Activated CD4-positive, alpha-beta T cell treated with anti-CD3 and anti-CD28 coated beads, Interleukin-2, Interleukin-4, amounts not matched to agents 100 ng/mL and 50 ng/mL, durations not matched to agents 16 hours and 8 hours (primary cell): ENCODE data around the gene CCDC87.
"Not testable (repeated sequence)": the region's sequence is repeated elsewhere in the genome, so short reads cannot be mapped to it uniquely, and the experiment has no call there.

Experiments
- DNase-seq: peaks from one replicate; pipeline ENCODE4 v3.0.0-alpha.2; 2020; ENCODE audit warnings: low spot score

CCDC87 gene

DNA sequence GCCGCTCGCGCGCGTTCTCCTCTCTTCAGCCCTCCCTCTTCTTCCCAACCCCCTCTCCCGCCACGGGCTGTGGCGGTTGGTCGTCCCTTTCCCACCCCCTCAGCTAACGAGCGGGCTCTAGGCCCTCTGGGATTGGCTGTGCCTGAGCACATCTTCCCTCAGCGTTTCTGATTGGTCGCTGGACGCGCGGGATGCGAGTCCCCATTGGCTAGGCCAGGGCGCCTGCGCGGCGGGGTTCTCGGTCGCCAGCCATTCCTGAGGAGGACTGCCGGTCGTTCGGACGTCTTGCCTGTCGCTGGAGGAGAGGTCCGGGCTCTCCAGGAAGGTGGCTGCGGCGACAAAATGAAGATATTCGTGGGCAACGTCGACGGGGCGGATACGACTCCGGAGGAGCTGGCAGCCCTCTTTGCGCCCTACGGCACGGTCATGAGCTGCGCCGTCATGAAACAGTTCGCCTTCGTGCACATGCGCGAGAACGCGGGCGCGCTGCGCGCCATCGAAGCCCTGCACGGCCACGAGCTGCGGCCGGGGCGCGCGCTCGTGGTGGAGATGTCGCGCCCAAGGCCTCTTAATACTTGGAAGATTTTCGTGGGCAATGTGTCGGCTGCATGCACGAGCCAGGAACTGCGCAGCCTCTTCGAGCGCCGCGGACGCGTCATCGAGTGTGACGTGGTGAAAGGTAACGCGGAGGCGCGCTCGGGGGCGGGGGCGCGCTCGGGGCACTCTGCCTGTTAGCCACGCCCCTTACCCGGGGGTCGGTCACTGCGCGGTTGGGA is 23.7 kb upstream of the CCDC87 start, which contains the start of gene RBM14:
Gene RBM14 (plus strand): TSS at position 252 of the 776 bp plus-strand sequence. CDS start 91 bp downstream, at position 343.
- peak; percentile 100 for DNase-seq

GRCh38 chr11:66614073-66614472 is 21.2 kb upstream of the CCDC87 start:
- no peak for DNase-seq

DNA sequence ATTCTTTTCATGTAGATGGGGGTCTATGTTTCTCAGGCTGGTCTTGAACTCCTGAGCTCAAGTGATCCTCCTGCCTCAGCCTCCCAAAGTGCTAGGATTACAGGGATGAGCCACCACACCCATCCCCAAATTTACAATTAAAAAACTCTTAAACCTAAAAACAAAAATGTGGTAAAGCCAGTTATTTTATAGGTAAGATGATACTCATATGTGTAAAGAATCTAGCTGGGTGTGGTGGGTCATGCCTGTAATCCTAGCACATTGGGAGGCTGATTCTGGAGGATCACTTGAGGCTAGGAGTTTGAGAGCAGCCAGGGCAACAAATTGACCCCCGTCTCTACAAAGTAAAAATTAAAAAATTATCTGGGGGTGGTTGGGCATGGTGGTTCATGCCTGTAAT is 19.6 kb upstream of the CCDC87 start:
- DNase-seq: no peak

- DNase-seq: no peak
These were observed 17.1 kb upstream of the CCDC87 start for GRCh38 chr11:66609721-66610617.

- DNase-seq: no peak
These were observed 14.4 kb upstream of the CCDC87 start for GRCh38 chr11:66607126-66607834.

- not testable (repeated sequence) for DNase-seq
These were observed 13.7 kb upstream of the CCDC87 start for GRCh38 chr11:66606608-66607007.

DNA sequence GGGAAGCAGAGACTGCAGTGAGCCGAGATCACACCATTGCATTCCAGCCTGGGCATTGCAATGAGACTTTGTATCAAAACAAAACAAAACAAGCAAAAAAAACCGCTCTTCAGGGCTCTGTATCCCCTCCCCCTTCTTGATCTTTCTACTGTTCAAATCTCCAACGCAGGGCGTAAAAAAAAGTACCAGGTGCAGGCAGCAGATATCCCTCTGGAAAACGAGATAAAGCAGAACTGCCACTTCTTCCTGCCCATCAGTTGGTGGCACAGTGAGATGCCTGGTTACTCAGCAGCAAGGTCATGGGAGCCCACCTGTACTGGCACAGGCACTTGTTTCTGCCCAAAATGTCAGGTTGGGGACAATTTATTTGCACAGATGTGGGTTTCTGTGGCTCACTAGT is 11.3 kb upstream of the CCDC87 start:
- no peak for DNase-seq

- no peak for DNase-seq
These were observed 10.2 kb upstream of the CCDC87 start for GRCh38 chr11:66603072-66603471.

GRCh38 chr11:66600631-66601233 is 7.9 kb upstream of the CCDC87 start:
- no peak for DNase-seq

- no peak for DNase-seq
These were observed 7.4 kb upstream of the CCDC87 start for GRCh38 chr11:66600219-66600618.

GRCh38 chr11:66598993-66599392 is 6.1 kb upstream of the CCDC87 start:
- DNase-seq: no peak

DNA sequence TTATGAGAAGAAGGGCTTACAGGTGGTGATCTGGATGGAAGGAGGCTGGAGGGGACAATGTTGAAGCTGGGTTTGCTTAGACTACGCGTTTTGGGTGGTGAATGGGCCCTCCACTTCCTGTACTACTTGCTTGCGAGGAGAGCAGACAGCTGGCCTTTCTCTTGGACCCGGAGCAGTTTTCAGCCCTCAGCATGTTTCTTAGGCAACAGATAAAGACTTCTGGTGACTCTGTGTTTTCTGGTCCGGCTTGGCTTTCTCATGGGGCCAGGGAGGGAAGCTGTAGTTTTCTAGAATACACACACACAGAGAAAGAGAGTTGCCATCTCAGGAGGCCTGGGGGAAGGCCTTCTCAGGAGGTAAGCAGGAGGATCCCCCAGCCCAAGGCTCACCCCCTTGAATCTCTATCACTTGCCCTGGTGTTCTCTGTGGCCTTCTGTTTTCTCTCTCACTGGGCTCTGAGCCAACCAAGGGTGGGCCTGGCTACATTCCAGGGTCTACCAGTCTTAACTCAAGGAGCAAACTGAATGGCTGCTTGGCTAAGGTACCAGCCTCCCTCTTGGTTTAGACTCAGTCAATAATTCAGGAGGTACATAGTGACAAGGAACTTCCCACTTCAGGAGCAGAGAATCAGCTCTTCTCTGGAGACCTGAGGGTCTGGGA is 2.5 kb upstream of the CCDC87 start:
- no peak for DNase-seq

- no peak for DNase-seq
These were observed 787 bp upstream of the CCDC87 start for GRCh38 chr11:66593650-66594049.

DNA sequence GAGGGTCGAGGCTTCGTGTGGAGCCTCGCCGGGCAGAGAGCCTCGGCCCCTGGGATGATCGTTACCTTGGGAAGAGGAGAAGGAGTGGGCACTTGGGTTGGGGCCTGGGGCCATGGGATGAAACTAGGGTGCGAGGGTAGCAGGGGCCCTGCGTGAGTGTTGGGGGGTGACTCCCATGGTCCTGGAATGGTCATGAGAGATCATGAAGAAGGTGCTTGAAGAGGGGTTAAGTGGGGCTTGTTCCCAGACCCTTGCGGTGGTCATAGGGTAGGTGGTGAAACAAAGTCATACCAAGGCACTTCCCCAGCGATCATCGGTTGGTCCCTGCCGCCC is 406 bp upstream of the CCDC87 start:
- no peak for DNase-seq

DNA sequence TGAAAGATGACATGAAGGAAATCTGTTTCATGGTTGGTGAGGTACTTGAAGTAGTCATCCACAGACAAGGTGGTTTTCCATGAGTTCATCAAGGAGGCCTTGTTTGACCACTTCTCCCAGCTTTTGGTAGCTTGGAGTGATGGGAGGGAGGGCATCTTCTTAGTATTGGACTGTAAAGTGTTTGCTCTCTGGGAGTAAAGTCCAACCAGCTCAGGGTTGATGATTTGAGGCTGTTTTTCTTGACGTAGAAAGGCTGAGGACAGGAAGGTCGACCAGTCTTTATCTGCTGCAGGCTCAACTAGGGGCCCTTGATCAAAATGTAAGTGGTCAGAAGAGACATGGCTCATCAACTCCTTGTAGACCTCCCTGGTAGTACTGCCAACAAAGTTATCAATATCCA is 1.7 kb downstream of the CCDC87 start:
- no peak for DNase-seq

DNA sequence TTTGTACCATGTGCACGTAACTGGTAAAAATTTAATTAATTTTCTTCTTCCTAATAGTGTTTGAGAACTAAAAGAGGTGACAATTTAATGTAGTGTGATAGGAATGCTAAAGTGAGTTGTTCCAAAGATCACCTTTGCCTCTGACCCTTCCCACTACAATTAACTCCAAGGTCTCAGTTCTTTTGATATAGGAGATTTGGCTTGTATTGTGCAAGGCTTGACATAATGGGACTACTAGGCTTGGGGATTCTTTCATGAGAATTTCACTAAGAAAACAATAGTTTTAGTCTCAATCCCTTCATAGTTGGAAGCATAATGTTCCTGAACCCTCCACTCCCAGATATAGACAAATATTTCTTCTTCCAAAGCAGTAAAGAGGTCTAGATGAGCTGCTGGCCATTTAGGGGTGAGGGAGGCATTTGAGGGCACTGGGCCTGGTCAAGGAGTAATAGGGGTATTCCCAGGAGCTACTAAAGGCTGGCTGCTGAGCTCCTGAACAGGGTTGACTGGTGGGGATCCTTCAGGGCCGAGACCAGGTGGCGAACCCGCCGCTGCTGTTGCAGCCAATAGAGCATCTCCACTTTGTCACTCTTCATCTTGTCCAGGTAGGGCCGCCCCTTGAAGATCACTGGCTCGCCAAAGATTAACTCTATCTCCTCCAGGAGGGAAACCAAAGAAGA is 2.7 kb downstream of the CCDC87 start:
- DNase-seq: no peak

- not testable (repeated sequence) for DNase-seq
These were observed 3.5 kb downstream of the CCDC87 start for GRCh38 chr11:66589315-66589714.

DNA sequence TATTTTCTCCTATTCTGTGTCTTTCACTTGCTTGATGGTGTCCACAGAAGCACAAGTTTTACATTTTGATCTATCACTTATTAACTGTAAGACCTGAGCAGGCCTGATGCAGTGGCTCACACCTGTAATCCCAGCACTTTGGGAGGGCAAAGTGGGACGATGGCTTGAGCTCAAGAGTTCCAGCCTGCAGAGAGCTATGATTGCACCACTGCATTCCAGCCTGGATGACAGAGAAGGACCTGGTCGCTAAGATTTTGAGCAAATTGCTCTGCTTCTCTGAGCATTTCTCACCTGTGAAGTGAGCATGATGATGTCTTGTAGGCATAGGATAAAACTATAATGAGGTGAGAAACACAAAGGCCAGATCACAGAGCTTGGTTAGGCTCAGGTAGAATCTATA is 6.7 kb downstream of the CCDC87 start:
- no peak for DNase-seq

DNA sequence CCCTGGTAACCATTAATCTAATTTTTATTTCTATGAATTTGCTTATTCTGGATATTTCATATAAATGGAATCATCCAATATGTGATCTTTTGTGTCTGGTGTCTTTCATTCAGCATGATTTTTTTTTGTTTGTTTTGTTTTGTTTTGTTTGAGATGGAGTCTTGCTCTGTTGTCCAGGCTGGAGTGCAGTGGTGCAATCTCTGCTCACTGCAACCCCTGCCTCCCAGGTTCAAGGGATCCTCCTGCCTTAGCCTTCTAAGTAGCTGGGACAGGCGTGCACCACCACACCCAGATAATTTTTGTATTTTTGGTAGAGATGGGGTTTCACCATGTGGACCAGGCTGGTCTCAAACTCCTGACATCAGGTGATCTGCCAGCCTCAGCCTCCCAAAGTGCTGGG is 7.4 kb downstream of the CCDC87 start:
- DNase-seq: not testable (repeated sequence)

DNA sequence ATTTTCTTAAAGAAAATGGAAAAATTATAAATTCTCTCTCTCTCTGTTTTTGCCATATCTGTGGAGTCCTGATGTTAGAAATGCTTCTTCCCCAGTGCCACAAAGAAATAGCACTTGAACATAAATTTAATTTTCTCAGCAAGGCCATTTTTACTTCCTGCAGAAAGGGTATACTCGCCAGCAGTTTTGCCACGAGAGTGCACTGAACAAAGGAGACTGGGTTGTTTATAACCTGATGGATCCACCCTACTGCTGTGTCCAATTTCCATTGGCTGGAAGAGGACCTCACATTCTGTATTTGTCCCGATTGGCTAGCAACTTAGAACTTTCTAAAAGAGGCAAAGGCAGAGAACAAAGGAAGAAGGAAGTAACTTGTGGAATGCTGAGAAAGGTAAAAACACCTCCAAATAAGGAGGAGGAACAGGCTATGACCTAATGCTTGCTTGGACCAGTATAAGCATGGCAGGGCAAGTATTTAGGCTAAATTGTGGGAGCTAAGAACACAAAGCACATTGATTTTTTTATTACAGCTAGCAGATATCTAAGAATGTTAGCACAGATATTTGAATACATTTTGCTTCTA is 10.2 kb downstream of the CCDC87 start:
- DNase-seq: not testable (repeated sequence)

- DNase-seq: no peak
These were observed 11.6 kb downstream of the CCDC87 start for GRCh38 chr11:66581261-66581660.
